Epithelial cell of alveolus of lung (primary cell): Measurements from ENCODE around the gene C17orf58. TPM values are rescaled to one million over a fixed set of nuclear protein-coding genes. Genes with fewer than 3 reads are reported as not detected.

Source experiments
- total RNA-seq: library from RNA; depleted of rRNA; stranded (reverse); fragments of >200 nt; gene quantifications from 2 replicates; pipeline ENCODE4 v1.2.1, GENCODE V29; 2015

Gene C17orf58
- 10.5 and 11.4 TPM in 2 replicates for total RNA-seq

DNA sequence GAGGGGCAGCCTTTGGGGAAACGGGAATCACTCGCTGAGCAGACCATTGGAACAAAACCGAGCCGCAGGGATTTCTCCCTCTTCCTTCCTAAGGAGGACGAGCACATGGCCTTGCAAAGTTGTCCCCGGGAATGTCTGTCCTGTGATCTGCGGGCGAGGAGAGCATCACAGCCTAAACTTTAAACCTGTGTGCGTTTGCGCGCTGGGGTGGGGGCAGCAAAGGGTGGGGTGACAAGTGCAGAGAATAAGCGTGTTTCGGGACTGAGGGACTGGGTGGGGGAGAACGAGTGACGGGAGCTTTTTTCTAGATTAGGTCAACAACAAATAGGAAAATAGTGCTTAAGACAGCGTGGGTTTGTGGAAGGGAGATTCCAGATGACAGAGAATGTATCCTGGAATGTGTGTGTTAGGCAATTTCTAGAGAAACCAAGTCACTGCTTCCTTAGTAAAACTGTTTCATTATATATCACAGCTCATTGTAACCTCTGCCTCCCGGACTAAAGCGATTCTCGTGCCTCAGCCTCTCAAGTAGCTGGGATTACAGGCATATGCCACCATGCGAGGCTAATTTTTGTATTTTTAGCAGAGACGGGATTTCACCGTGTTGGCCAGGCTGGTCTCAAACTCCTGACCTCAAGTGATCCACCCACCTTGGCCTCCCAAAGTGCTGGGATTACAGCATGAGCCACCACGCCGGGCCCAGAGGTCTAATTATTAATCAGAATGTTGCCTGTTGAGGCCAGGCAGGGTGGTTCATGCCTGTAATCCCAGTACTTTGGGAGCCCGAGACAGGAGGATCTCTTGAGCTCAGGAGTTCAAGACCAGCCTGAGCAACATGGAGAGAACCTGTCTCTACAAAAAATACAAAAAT, at the start of gene C17orf58:
TSS of gene C17orf58 (minus strand) at position 169 of the 871 bp plus-strand sequence. CDS start 271 bp downstream, outside the sequence.

DNA sequence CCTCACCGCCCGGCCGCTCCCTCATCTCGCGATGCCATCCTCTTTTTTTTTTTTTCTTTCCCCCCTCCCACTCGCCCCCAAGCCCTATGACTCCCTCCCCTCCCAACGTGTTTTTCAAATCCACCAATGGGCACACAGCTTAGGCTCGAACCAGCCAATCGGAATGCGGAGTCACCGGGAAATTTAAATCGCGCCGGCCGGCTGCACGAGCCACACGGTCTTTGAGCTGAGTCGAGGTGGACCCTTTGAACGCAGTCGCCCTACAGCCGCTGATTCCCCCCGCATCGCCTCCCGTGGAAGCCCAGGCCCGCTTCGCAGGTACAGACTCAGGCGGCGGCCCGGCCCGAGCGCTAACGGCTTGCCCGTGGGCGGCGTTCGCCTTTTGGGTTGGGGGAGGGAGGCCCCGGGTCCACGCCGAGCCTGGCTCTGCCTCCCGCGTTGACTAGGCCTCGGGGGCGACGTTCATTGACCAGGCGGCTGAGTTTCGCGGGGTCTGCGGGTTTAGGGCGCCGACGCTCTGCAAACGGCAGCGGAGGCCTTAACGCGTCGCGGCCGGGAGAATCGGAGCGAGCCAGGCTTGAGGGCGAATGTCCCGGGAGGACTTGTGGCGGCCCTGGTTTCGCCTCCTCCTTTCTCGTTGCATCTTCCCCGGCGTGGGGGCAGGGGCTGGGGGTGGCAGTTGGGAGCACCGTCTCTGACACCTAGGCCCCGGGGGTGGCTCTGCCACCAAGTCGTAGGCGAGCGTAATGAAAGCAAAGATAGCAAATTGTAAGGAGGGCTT, 39.4 kb upstream of the C17orf58 start, which contains the start of gene KPNA2:
TSS of gene KPNA2 (plus strand) at position 213 of the 781 bp plus-strand sequence. CDS start 1,398 bp downstream, outside the sequence.

Other genes starting within 250 kb of the C17orf58 start
- 18.5 and 60.6 TPM in 2 replicates for gene BPTF, start 171.0 kb downstream of the C17orf58 start, total RNA-seq
- gene KPNA2, start 39.3 kb upstream of the C17orf58 start, total RNA-seq = 80.7 and 167 TPM in 2 replicates